ENCODE results near the gene CENPN.

DNA sequence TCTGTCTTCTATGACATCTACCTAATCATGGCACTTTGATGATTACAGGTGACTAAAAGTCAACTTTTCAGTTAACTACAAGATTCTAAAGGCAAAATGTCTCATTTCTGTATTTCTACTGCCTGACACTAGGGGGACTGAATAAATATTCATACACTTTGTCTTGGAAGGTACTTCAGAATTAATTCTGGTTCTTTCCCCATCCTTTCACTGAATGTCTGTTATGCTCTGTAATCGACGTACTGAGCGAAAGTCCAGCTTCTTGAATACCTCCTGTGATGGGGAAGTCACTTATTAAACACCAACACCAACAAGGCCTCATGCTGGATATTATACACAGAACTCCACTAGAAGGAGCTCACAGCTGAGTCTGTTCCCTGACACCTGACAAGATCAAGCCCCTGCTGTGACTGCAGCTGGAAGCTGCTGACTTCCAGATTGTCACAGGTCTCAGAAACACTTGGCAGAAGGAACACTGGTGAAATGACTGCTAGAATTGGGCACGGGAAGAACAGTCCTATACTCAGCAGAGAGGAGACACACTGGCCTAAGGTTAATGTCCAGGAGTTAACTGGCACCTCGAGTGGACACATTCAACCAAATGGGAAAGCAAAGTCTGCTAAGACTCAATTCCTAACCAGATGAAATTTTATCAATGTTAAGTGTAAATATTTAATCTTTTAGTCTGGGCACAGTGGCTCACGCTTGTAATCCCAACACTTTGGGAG, 32.2 kb upstream of the CENPN start:
- TF ChIP-seq POLR2A (IDR thresholded peaks at IDR 0.05; ENCODE audit: low read depth) (no peak), POLR2AphosphoS5 (IDR thresholded peaks at IDR 0.05) (no peak)
- TF ChIP-seq, protein P1, sequence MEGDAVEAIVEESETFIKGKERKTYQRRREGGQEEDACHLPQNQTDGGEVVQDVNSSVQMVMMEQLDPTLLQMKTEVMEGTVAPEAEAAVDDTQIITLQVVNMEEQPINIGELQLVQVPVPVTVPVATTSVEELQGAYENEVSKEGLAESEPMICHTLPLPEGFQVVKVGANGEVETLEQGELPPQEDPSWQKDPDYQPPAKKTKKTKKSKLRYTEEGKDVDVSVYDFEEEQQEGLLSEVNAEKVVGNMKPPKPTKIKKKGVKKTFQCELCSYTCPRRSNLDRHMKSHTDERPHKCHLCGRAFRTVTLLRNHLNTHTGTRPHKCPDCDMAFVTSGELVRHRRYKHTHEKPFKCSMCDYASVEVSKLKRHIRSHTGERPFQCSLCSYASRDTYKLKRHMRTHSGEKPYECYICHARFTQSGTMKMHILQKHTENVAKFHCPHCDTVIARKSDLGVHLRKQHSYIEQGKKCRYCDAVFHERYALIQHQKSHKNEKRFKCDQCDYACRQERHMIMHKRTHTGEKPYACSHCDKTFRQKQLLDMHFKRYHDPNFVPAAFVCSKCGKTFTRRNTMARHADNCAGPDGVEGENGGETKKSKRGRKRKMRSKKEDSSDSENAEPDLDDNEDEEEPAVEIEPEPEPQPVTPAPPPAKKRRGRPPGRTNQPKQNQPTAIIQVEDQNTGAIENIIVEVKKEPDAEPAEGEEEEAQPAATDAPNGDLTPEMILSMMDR (IDR thresholded peaks at IDR 0.05) = peak in 1 of 3 experiments; percentile 6

Measured in esophagus muscularis mucosa (tissue), 3 donors.